Measurements from ENCODE around the gene NRGN. TPM values are rescaled to one million over a fixed set of nuclear protein-coding genes. Genes with fewer than 3 reads are reported as not detected.
"Not testable (repeated sequence)": the region's sequence is repeated elsewhere in the genome, so short reads cannot be mapped to it uniquely, and the experiment has no call there.

NRGN gene
- total RNA-seq, 1 donor from 2014 or later, result 0.20 TPM

- no peak for DNase-seq (ENCODE audit: low read depth in 2 of 2)
These were observed 16.5 kb downstream of the NRGN start for GRCh38 chr11:124756033-124756752.

GRCh38 chr11:124756753-124757227 is 17.0 kb downstream of the NRGN start:
- DNase-seq (ENCODE audit: low read depth in 2 of 2), result no peak

- no peak for DNase-seq (ENCODE audit: low read depth in 2 of 2)
These were observed 17.6 kb downstream of the NRGN start for GRCh38 chr11:124757320-124757719.

- peak; percentile 86 to 87 for DNase-seq (ENCODE audit: low read depth in 2 of 2)
These were observed 18.9 kb downstream of the NRGN start for GRCh38 chr11:124758355-124759265.

- peak; percentile 55 to 99 for DNase-seq (ENCODE audit: low read depth in 2 of 2)
These were observed 19.8 kb downstream of the NRGN start for GRCh38 chr11:124759266-124760204.

- DNase-seq (ENCODE audit: low read depth in 2 of 2), result peak in 1 of 2 donors; percentile 66
These were observed 20.5 kb downstream of the NRGN start for GRCh38 chr11:124760205-124760652.

GRCh38 chr11:124760806-124761205 is 21.1 kb downstream of the NRGN start:
- no peak for DNase-seq (ENCODE audit: low read depth in 2 of 2)

GRCh38 chr11:124761301-124762104 is 21.8 kb downstream of the NRGN start:
- peak; percentile 18 to 58 for DNase-seq (ENCODE audit: low read depth in 2 of 2)

GRCh38 chr11:124762105-124762623 is 22.4 kb downstream of the NRGN start, which contains the start of gene ESAM:
Gene ESAM (minus strand): TSS chr11:124762290. CDS start chr11:124762154, 136 bp downstream.
- peak; percentile 47 to 50 for DNase-seq (ENCODE audit: low read depth in 2 of 2)

- DNase-seq (ENCODE audit: low read depth in 2 of 2), result peak; percentile 48 to 49
These were observed 22.9 kb downstream of the NRGN start for GRCh38 chr11:124762624-124763155.

GRCh38 chr11:124763156-124763947 is 23.6 kb downstream of the NRGN start:
- DNase-seq (ENCODE audit: low read depth in 2 of 2), result peak; percentile 88 to 91

GRCh38 chr11:124766156-124766555 is 26.4 kb downstream of the NRGN start:
- no peak for DNase-seq (ENCODE audit: low read depth in 2 of 2)

- DNase-seq (ENCODE audit: low read depth in 2 of 2), result no peak
These were observed 29.2 kb downstream of the NRGN start for GRCh38 chr11:124768914-124769313.

GRCh38 chr11:124769806-124770774 is 30.3 kb downstream of the NRGN start:
- DNase-seq (ENCODE audit: low read depth in 2 of 2), result peak in 1 of 2 donors; percentile 84

GRCh38 chr11:124770959-124771358 is 31.2 kb downstream of the NRGN start:
- not testable (repeated sequence) for DNase-seq (ENCODE audit: low read depth in 2 of 2)

- DNase-seq (ENCODE audit: low read depth in 2 of 2), result no peak
These were observed 37.3 kb downstream of the NRGN start for GRCh38 chr11:124776865-124777645.

GRCh38 chr11:124778281-124778680 is 38.5 kb downstream of the NRGN start:
- no peak for DNase-seq (ENCODE audit: low read depth in 2 of 2)

Measured in lung microvascular endothelial cell (primary cell).